GM19324 (cell line): ENCODE results near the gene TBC1D10A.

Source experiments
- ATAC-seq: cut with Tn5 transposase; IDR thresholded peaks from one replicate; pipeline ENCODE4 v1.9.1; 2021; ENCODE audit warnings: mild to moderate bottlenecking, moderate library complexity; ENCODE audit not compliant: unreplicated experiment, low FRiP score

Gene TBC1D10A

GRCh38 chr22:30250661-30251267 is 76.0 kb downstream of the TBC1D10A start:
- no peak for ATAC-seq

GRCh38 chr22:30250039-30250565 is 76.6 kb downstream of the TBC1D10A start:
- no peak for ATAC-seq

- no peak for ATAC-seq
Observed at GRCh38 chr22:30249049-30250038, 77.4 kb downstream of the TBC1D10A start.

- ATAC-seq: no peak
Observed at GRCh38 chr22:30248484-30248883, 78.3 kb downstream of the TBC1D10A start.

- no peak for ATAC-seq
Observed at GRCh38 chr22:30247974-30248373, 78.8 kb downstream of the TBC1D10A start.

- ATAC-seq: no peak
Observed at GRCh38 chr22:30247561-30247960, 79.2 kb downstream of the TBC1D10A start.

GRCh38 chr22:30246814-30247376 is 79.8 kb downstream of the TBC1D10A start:
- no peak for ATAC-seq

- ATAC-seq: no peak
Observed at GRCh38 chr22:30245985-30246813, 80.5 kb downstream of the TBC1D10A start, which contains the start of gene LIF. LIF (minus strand) TSS chr22:30246759; CDS start chr22:30246695, 64 bp downstream.

GRCh38 chr22:30245181-30245984 is 81.4 kb downstream of the TBC1D10A start:
- no peak for ATAC-seq

- ATAC-seq: no peak
Observed at GRCh38 chr22:30244641-30245040, 82.1 kb downstream of the TBC1D10A start.

GRCh38 chr22:30244066-30244465 is 82.7 kb downstream of the TBC1D10A start:
- no peak for ATAC-seq

- ATAC-seq: no peak
Observed at GRCh38 chr22:30243661-30244060, 83.1 kb downstream of the TBC1D10A start.
